H1 (cell line): ENCODE measurements around the gene EVX2. TPM values are rescaled to one million over a fixed set of nuclear protein-coding genes. Genes with fewer than 3 reads are reported as not detected.

Experiments
- CTCF ChIA-PET: fragments of 300-600 bp; sonication (Branson Sonifier 250); formaldehyde crosslinking; loops from one replicate; lab custom pipeline; 2021; ENCODE audit not compliant: partially characterized antibody; lab: Charles Lee
- POLR2A ChIA-PET: fragments of 300-600 bp; sonication (Branson Sonifier 250); formaldehyde crosslinking; loops from one replicate; lab custom pipeline; 2021; ENCODE audit warnings: inconsistent platforms; ENCODE audit not compliant: partially characterized antibody; lab: Charles Lee
- DNase-seq, 2 experiments: peaks; one replicate each; pipeline versions ENCODE4 v3.0.0 to v3.0.0-alpha.2; 2010 to 2022; ENCODE audit warnings: low spot score in 2 of 2, low read depth in 1 of 2, mixed read lengths in 1 of 2
- FAIRE-seq: peaks from 2 replicates; lab custom pipeline; 2011; peaks lifted over from hg19 to GRCh38; lab: Jason Lieb, UNC
- H2AFZ ChIP-seq: 2 replicates; pipeline ENCODE4 v1.8.1; 2012; ENCODE audit warnings: low read length, inconsistent platforms
- H2AK5ac ChIP-seq: 2 replicates; pipeline ENCODE4 v1.6.1; 2013; ENCODE audit warnings: low read depth, low read length
- H2BK120ac ChIP-seq: replicated peaks from 2 replicates; pipeline ENCODE3; 2013; ENCODE audit warnings: low read depth, low read length, inconsistent platforms
- H2BK12ac ChIP-seq: 2 replicates; pipeline ENCODE4 v1.6.1; 2013; ENCODE audit warnings: low read depth, low read length
- H2BK15ac ChIP-seq: 2 replicates; pipeline ENCODE4 v1.6.1; 2013; ENCODE audit warnings: low read length
- H2BK20ac ChIP-seq: 2 replicates; pipeline ENCODE4 v1.6.1; 2013; ENCODE audit warnings: low read length
- H2BK5ac ChIP-seq: 2 replicates; pipeline ENCODE4 v1.6.1; 2013; ENCODE audit warnings: low read depth, low read length
- H3K14ac ChIP-seq: 2 replicates; pipeline ENCODE4 v1.6.1; 2013; ENCODE audit warnings: inconsistent platforms; ENCODE audit not compliant: insufficient read length
- H3K18ac ChIP-seq: 2 replicates; pipeline ENCODE4 v1.6.1; 2013; ENCODE audit warnings: low read length; ENCODE audit errors: extremely low read depth
- H3K23ac ChIP-seq: 2 replicates; pipeline ENCODE4 v1.6.1; 2013; ENCODE audit warnings: inconsistent platforms; ENCODE audit not compliant: insufficient read length
- H3K23me2 ChIP-seq: 2 replicates; pipeline ENCODE4 v1.6.1; 2013; ENCODE audit warnings: low read depth, low read length
- H3K27ac ChIP-seq: 2 replicates; pipeline ENCODE4 v1.6.1; 2011; ENCODE audit warnings: low read depth, low read length, inconsistent platforms
- H3K27me3 ChIP-seq, 4 experiments: replicated peaks in 1 of 4; 1 replicate in 1 of 4; 2 replicates in 3 of 4; pipeline versions ENCODE4 v1.6.1 to v1.8.1; 2011 to 2013; ENCODE audit warnings: low read length in 3 of 4, mild to moderate bottlenecking in 3 of 4, inconsistent platforms in 2 of 4, mixed read lengths in 2 of 4, moderate library complexity in 1 of 4; ENCODE audit not compliant: control insufficient read depth in 3 of 4, insufficient read depth in 3 of 4; ENCODE audit errors: extremely low read depth in 1 of 4
- H3K36me3 ChIP-seq, 4 experiments: 2 replicates each; pipeline versions ENCODE4 v1.6.1 to v1.8.1; 2011 to 2013; ENCODE audit warnings: mild to moderate bottlenecking in 4 of 4, low read length in 3 of 4, moderate library complexity in 2 of 4, control low read depth in 1 of 4, inconsistent platforms in 1 of 4; ENCODE audit not compliant: insufficient read depth in 4 of 4, control insufficient read depth in 2 of 4
- H3K4ac ChIP-seq: replicated peaks from 2 replicates; pipeline ENCODE3; 2013; ENCODE audit warnings: low read length, low read depth, mixed read lengths, inconsistent platforms; ENCODE audit not compliant: insufficient read length
- H3K4me1 ChIP-seq, 4 experiments: replicated peaks in 1 of 4; 1 replicate in 1 of 4; 2 replicates in 3 of 4; pipeline versions ENCODE4 v1.6.1 to v1.8.1; 2011 to 2013; ENCODE audit warnings: low read length in 3 of 4, inconsistent platforms in 2 of 4, mixed read lengths in 1 of 4; ENCODE audit not compliant: insufficient read depth in 4 of 4, control insufficient read depth in 3 of 4
- H3K4me2 ChIP-seq, 2 experiments: 2 replicates each; pipeline versions ENCODE4 v1.6.1 to v1.8.1; 2011 to 2013; ENCODE audit warnings: low read depth in 2 of 2, low read length in 2 of 2, control low read depth in 1 of 2, inconsistent platforms in 1 of 2, mild to moderate bottlenecking in 1 of 2; ENCODE audit not compliant: insufficient read depth in 1 of 2
- H3K4me3 ChIP-seq, 4 experiments: fragments of 200-600, 300-600 bp in 1 of 4; sonication (generic), shearing (Covaris generic), sonication (Bioruptor Twin) in 1 of 4; 2 replicates each; pipeline versions ENCODE4 v1.5.1 to v1.8.1; 2011 to 2016; ENCODE audit warnings: low read length in 4 of 4, low read depth in 3 of 4, control low read depth in 2 of 4, inconsistent platforms in 2 of 4, mild to moderate bottlenecking in 2 of 4, mixed read lengths in 1 of 4, moderate library complexity in 1 of 4; ENCODE audit not compliant: insufficient read depth in 2 of 4; ENCODE audit errors: extremely low read depth in 1 of 4
- H3K56ac ChIP-seq: replicated peaks from 2 replicates; pipeline ENCODE3; 2013; ENCODE audit warnings: low read depth, mild to moderate bottlenecking, mixed read lengths, low read length, inconsistent platforms; ENCODE audit not compliant: insufficient read length
- H3K79me1 ChIP-seq: 2 replicates; pipeline ENCODE4 v1.6.1; 2013; ENCODE audit warnings: low read depth, low read length, control low read depth
- H3K79me2 ChIP-seq, 2 experiments: 2 replicates each; pipeline versions ENCODE4 v1.6.1 to v1.8.1; 2012 to 2013; ENCODE audit warnings: low read length in 2 of 2, mild to moderate bottlenecking in 2 of 2, inconsistent platforms in 1 of 2; ENCODE audit not compliant: insufficient read depth in 2 of 2, control insufficient read depth in 1 of 2
- H3K9ac ChIP-seq, 4 experiments: replicated peaks in 1 of 4; 1 replicate in 1 of 4; 2 replicates in 3 of 4; pipeline versions ENCODE4 v1.6.1 to v1.8.1; 2011 to 2013; ENCODE audit warnings: low read depth in 3 of 4, low read length in 3 of 4, control low read depth in 2 of 4, mild to moderate bottlenecking in 2 of 4, moderate library complexity in 2 of 4, inconsistent platforms in 1 of 4; ENCODE audit errors: extremely low read depth in 1 of 4
- H3K9me3 ChIP-seq, 2 experiments: 2 replicates each; pipeline versions ENCODE4 v1.6.1 to v1.8.1; 2012 to 2013; ENCODE audit warnings: mild to moderate bottlenecking in 2 of 2, moderate library complexity in 2 of 2, control low read depth in 1 of 2, inconsistent platforms in 1 of 2, low read depth in 1 of 2, low read length in 1 of 2, mixed read lengths in 1 of 2; ENCODE audit not compliant: insufficient read depth in 2 of 2
- H4K20me1 ChIP-seq, 2 experiments: replicated peaks in 1 of 2; 2 replicates each; pipeline versions ENCODE3 to v1.8.1; 2011 to 2013; ENCODE audit warnings: inconsistent platforms in 2 of 2, low read length in 2 of 2, mild to moderate bottlenecking in 1 of 2; ENCODE audit not compliant: insufficient read depth in 2 of 2, control insufficient read depth in 1 of 2
- H4K5ac ChIP-seq: 2 replicates; pipeline ENCODE4 v1.6.1; 2013; ENCODE audit warnings: low read length, low read depth, mixed read lengths, inconsistent platforms; ENCODE audit not compliant: insufficient read length
- H4K8ac ChIP-seq: 2 replicates; pipeline ENCODE4 v1.8.0; 2013; ENCODE audit warnings: mild to moderate bottlenecking, moderate library complexity, low read length, inconsistent platforms; ENCODE audit not compliant: insufficient read depth; ENCODE audit errors: extremely low read depth
- H4K91ac ChIP-seq: replicated peaks from 2 replicates; pipeline ENCODE3; 2013; ENCODE audit warnings: low read length, mixed read lengths, inconsistent platforms; ENCODE audit not compliant: insufficient read length
- GTF2F1 ChIP-seq: IDR thresholded peaks from 2 replicates; pipeline ENCODE4 v1.6.1; 2012; ENCODE audit warnings: low read depth, low read length, improper control_type of control experiment, borderline replicate concordance
- NANOG ChIP-seq: IDR thresholded peaks from 2 replicates; pipeline ENCODE4 v1.6.1; 2011; ENCODE audit warnings: low read length, low read depth, mild to moderate bottlenecking, inconsistent platforms; ENCODE audit not compliant: insufficient read depth, poor library complexity, severe bottlenecking
- NRF1 ChIP-seq: IDR thresholded peaks from 2 replicates; pipeline ENCODE4 v1.6.1; 2011; ENCODE audit warnings: mild to moderate bottlenecking, low read depth, low read length, improper control_type of control experiment
- POLR2A ChIP-seq, 2 experiments: IDR thresholded peaks; 1 replicate in 1 of 2; 2 replicates in 1 of 2; pipeline ENCODE4 v1.6.1; 2011; ENCODE audit warnings: low read depth in 2 of 2, low read length in 2 of 2, mild to moderate bottlenecking in 2 of 2; ENCODE audit errors: control extremely low read depth in 1 of 2
- POU5F1 ChIP-seq: IDR thresholded peaks from 2 replicates; pipeline ENCODE4 v1.6.1; 2011; ENCODE audit warnings: low read depth, mild to moderate bottlenecking, low read length, moderate library complexity
- RXRA ChIP-seq: IDR thresholded peaks from 2 replicates; pipeline ENCODE4 v1.6.1; 2011; ENCODE audit warnings: low read depth, mild to moderate bottlenecking, low read length, moderate library complexity; ENCODE audit not compliant: insufficient read depth
- SIX5 ChIP-seq: IDR thresholded peaks from 2 replicates; pipeline ENCODE4 v1.6.1; 2011; ENCODE audit warnings: mild to moderate bottlenecking, low read depth, low read length
- TBP ChIP-seq: IDR thresholded peaks from 2 replicates; pipeline ENCODE4 v1.6.1; 2011; ENCODE audit warnings: low read depth, low read length, improper control_type of control experiment
- TCF12 ChIP-seq: IDR thresholded peaks from 2 replicates; pipeline ENCODE4 v1.6.1; 2011; ENCODE audit warnings: low read depth, mild to moderate bottlenecking, low read length
- YY1 ChIP-seq: IDR thresholded peaks from 2 replicates; pipeline ENCODE4 v1.6.1; 2011; ENCODE audit warnings: low read depth, mild to moderate bottlenecking, low read length
- WGBS, 2 experiments: shearing (Covaris generic) in 1 of 2; methylation state at CpG; one replicate each; pipeline versions ENCODE4 v1.1.6 to v1.1.7; 2013 to 2015; ENCODE audit warnings: low lambda C conversion rate in 2 of 2, mixed read lengths in 2 of 2, inconsistent platforms in 1 of 2, low coverage in 1 of 2, missing lambda C conversion rate in 1 of 2; ENCODE audit not compliant: insufficient replicate concordance in 2 of 2, insufficient coverage in 1 of 2, insufficient read length in 1 of 2; ENCODE audit errors: extremely low coverage in 1 of 2, missing lambda C conversion rate in 1 of 2; 5-methylcytosine and 5-hydroxymethylcytosine counted together
- polyA plus RNA-seq, 7 experiments: library from polyadenylated mRNA; depleted of rRNA in 3 of 7; stranded (reverse) in 5 of 7; unstranded in 2 of 7; fragments of >200 nt in 5 of 7; fragments of 200-250 nt in 2 of 7; gene quantifications; 1 replicate in 5 of 7; 2 replicates in 1 of 7; 4 replicates in 1 of 7; pipeline versions ENCODE4 v1.2.1 to v1.2.3, GENCODE V29; 2011 to 2013; ENCODE audit warnings: missing spikeins in 2 of 7, mixed read lengths in 2 of 7
- total RNA-seq: library from RNA; stranded (reverse); fragmentation: NEBNext Ultra II Directional; extraction: Animal tissue kit (Norgen Biotek cat#: 25700); gene quantifications from 2 replicates; pipeline ENCODE4 v1.2.1, GENCODE V29; 2021
- TF ChIP-seq, protein P1 (sequence below): IDR thresholded peaks from 2 replicates; pipeline ENCODE4 v1.6.1; 2012; ENCODE audit warnings: inconsistent platforms

EVX2 gene
- total and polyA plus RNA-seq, 2 of the 8 experiments (the other 6 are each of a cell fraction or from before 2014, with no cell fraction given), result not detected

DNA sequence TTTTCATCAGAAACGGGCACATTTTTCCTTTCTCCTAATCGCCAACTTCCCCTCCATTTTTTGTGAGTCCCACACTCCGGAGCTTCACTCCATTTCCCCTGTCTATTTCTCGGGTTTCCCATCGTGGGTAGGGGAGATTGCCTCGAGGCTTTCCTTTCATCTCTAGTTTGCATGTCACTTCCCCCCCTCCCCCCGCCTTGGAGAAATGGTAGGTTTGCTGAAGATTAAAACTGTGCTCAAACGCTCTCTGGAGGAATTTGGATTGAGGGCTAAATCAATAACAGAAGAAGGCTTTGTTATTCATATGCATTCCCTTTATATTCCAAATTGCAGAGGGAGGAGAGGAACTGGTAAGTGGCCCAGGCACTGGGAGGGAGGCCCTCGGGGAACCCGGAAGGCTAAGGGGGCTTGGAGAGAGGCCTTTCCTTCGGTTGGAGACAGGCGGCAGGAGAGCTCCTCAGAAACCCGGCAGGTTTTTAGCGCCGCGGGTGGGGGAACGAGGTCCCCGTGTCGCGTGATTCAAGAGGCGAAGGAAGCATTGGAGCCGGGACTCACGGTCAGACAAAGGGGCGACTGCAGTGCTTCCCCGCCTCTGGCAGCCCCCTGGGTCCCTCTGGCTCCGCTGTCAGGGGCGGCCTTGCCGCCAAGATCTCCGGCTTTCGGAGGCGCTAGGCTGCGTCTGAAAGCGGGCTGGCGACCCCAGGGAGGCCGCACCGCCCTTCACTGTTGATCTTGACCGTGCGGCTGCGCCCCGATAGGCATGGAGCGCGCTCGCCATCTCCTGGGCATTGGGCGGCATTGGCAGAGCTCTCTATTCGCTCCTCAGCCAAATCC is 13.4 kb upstream of the EVX2 start:
- ChIA-PET POLR2A (interaction anchor here (1.4 to 3.4 kb wide), 4 partner anchors 9 to 17 kb away, joined by 4 to 12 read pairs (median 8); partner anchors contain the start of gene HOXD11), CTCF (interaction anchor here (0.6 to 6.5 kb wide), 33 partner anchors 7 to 1542 kb away, joined by 3 to 130 read pairs (median 4); partner anchors contain the start of genes EVX2 and HOXD4)
- Histone ChIP-seq H3K4ac (no peak overlapping the region), H2AK5ac (no peak overlapping the region), H2AFZ (no peak overlapping the region), H3K14ac (no peak overlapping the region), H3K36me3 (no peaks in the 10 kb centered on the region; a peak in 1 of 8 replicates), H2BK5ac (peak overlapping the region; percentile 14; the same call in 1 of the 2 replicates), H3K56ac (no peak overlapping the region), H4K20me1 (peaks cover 16 to 31% of the 10 kb centered on the region in 2 experiments), H3K4me1 (peaks cover 0 to 28% (median 16%) of the 10 kb centered on the region in 4 experiments; a peak in 6 of 7 replicates), H4K91ac (no peak overlapping the region), H4K5ac (no peak overlapping the region), H3K79me1 (no peaks in the 10 kb centered on the region), H3K23ac (no peak overlapping the region), H2BK120ac (no peak overlapping the region), H3K9me3 (no peaks in the 10 kb centered on the region; a peak in 1 of 4 replicates), H2BK15ac (no peak overlapping the region), H3K27ac (no peak overlapping the region), H3K18ac (peak overlapping the region; percentile 13; the same call in 1 of the 2 replicates), H3K23me2 (peaks cover 6% of the 10 kb centered on the region), H2BK12ac (peak overlapping the region; percentile 12; the same call in 1 of the 2 replicates), H3K4me3 (peak overlapping the region; percentile 1 to 54 (median 22); a peak in 6 of 8 replicates), H3K9ac (no peak overlapping the region), H3K79me2 (no peaks in the 10 kb centered on the region), H4K8ac (no peak overlapping the region), H3K27me3 (peaks cover 79 to 98% (median 91%) of the 10 kb centered on the region in 4 experiments), H2BK20ac (no peak overlapping the region; the same call in 1 of the 2 replicates), H3K4me2 (peak overlapping the region; percentile 14 to 77)
- DNase-seq (peak; percentile 86 to 91), FAIRE-seq (peak; percentile 19)
- WGBS, 2 experiments, result 3% methylated on average over 43 of the region's 45 CpGs; no CpG with 5 or more reads in 1 of the 2 experiments
- TF ChIP-seq POLR2A (IDR thresholded peaks at IDR 0.05; ENCODE audit: control extremely low read depth in 1 of 2, low read depth in 2 of 2, low read length in 2 of 2), result no peak
- TF ChIP-seq YY1, result peak; percentile 10; the same call in 1 of the 2 replicates
- TF ChIP-seq NRF1, result no peak
- TF ChIP-seq GTF2F1, result no peak
- TF ChIP-seq, protein P1, sequence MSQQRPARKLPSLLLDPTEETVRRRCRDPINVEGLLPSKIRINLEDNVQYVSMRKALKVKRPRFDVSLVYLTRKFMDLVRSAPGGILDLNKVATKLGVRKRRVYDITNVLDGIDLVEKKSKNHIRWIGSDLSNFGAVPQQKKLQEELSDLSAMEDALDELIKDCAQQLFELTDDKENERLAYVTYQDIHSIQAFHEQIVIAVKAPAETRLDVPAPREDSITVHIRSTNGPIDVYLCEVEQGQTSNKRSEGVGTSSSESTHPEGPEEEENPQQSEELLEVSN, result no peak
- no peak for TF ChIP-seq RXRA
- peak; percentile 27 for TF ChIP-seq NANOG
- peak; percentile 83; the same call in 1 of the 2 replicates for TF ChIP-seq POU5F1
- TF ChIP-seq TBP, result peak; percentile 26; the same call in 1 of the 2 replicates
- no peak for TF ChIP-seq SIX5
- no peak for TF ChIP-seq TCF12
